Lower leg skin (tissue), 4 donors: Measurements from ENCODE around the gene PTBP3. TPM values are rescaled to one million over a fixed set of nuclear protein-coding genes. Genes with fewer than 3 reads are reported as not detected.
"Not testable (repeated sequence)": the region's sequence is repeated elsewhere in the genome, so short reads cannot be mapped to it uniquely, and the experiment has no call there.

Experiments used
- DNase-seq, 2 donors: peaks; one replicate each; pipeline ENCODE4 v3.0.0-alpha.2; 2019; ENCODE audit warnings: low spot score in 2 of 2
- H3K4me3 ChIP-seq: fragments of 200-600 bp; sonication (generic); 2 replicates; pipeline ENCODE4 v1.5.1; 2017; ENCODE audit warnings: mild to moderate bottlenecking, low read depth; ENCODE audit not compliant: poor library complexity, severe bottlenecking
- CTCF ChIP-seq, 3 donors: fragments of 450-650 bp; IDR thresholded peaks; one replicate each; pipeline ENCODE4 v1.5.1; 2016; ENCODE audit warnings: antibody characterized with exemption in 3 of 3, mild to moderate bottlenecking in 3 of 3, moderate library complexity in 2 of 3
- POLR2A ChIP-seq, 2 donors: fragments of 450-650 bp; IDR thresholded peaks; one replicate each; pipeline ENCODE4 v1.6.1; 2016 to 2017; ENCODE audit warnings: antibody characterized with exemption in 2 of 2, mild to moderate bottlenecking in 1 of 2, moderate library complexity in 1 of 2
- WGBS, 2 donors: methylation state at CpG; one replicate each; pipeline ENCODE4 v1.1.5; 2018; 5-methylcytosine and 5-hydroxymethylcytosine counted together
- intact Hi-C: fragments of 100-400 bp; cut with DNase I; formaldehyde crosslinking; loops from one replicate; pipeline ENCODE4 v1.15.0; 2023; ENCODE audit warnings: low total_unique reads
- total RNA-seq, 4 donors: library from RNA; depleted of rRNA; stranded (reverse); fragments of >200 nt; gene quantifications; one replicate each; pipeline ENCODE4 v1.1.0, GENCODE V29; 2016

The PTBP3 gene
- total RNA-seq, 4 donors from 2014 or later = 82.5 to 201 (median 156) TPM

- no peak overlapping the region for H3K4me3 ChIP-seq
- TF ChIP-seq POLR2A (IDR thresholded peaks at IDR 0.05) (no peak), CTCF (IDR thresholded peaks at IDR 0.05) (no peak)
- whole genome bisulfite sequencing, 2 donors = 85% methylated on average over 5 of the region's 5 CpGs
- intact Hi-C loops = no loop called here
- DNase-seq = no peak
Measured at GRCh38 chr9:112200711-112201110, 132.7 kb downstream of the PTBP3 start.

GRCh38 chr9:112198646-112199045 lies 134.8 kb downstream of the PTBP3 start:
- H3K4me3 ChIP-seq = no peak overlapping the region
- TF ChIP-seq CTCF (IDR thresholded peaks at IDR 0.05) = no peak
- TF ChIP-seq POLR2A (IDR thresholded peaks at IDR 0.05) = no peak
- 55 to 70% methylated on average over 4 of the region's 4 CpGs for WGBS, 2 donors
- no peak for DNase-seq
- intact Hi-C loops = no loop called here

- intact Hi-C loops = no loop called here
- 89% methylated on average over 4 of the region's 4 CpGs for WGBS, 2 donors
- no peak overlapping the region for H3K4me3 ChIP-seq
- no peak for DNase-seq
- no peak for TF ChIP-seq POLR2A (IDR thresholded peaks at IDR 0.05)
- TF ChIP-seq CTCF (IDR thresholded peaks at IDR 0.05) = no peak
Measured at GRCh38 chr9:112194969-112195431, 138.4 kb downstream of the PTBP3 start.

GRCh38 chr9:112193572-112194288 lies 139.7 kb downstream of the PTBP3 start:
- DNase-seq = no peak
- WGBS, 2 donors = 84 to 86% methylated on average over 6 of the region's 6 CpGs
- no peak for TF ChIP-seq POLR2A (IDR thresholded peaks at IDR 0.05)
- no peak for TF ChIP-seq CTCF (IDR thresholded peaks at IDR 0.05)
- intact Hi-C loops = no loop called here
- no peak overlapping the region for H3K4me3 ChIP-seq

GRCh38 chr9:112190320-112190719 lies 143.1 kb downstream of the PTBP3 start:
- intact Hi-C loops, H3K4me3 ChIP-seq, DNase-seq: not testable (repeated sequence)
- 93% methylated on average over 1 of the region's 1 CpG for WGBS, 2 donors

- WGBS, 2 donors = 44 to 63% methylated on average over 1 of the region's 1 CpG
- intact Hi-C loops = no loop called here
- H3K4me3 ChIP-seq = no peak overlapping the region
- no peak for TF ChIP-seq POLR2A (IDR thresholded peaks at IDR 0.05)
- TF ChIP-seq CTCF (IDR thresholded peaks at IDR 0.05) = no peak
- no peak for DNase-seq
Measured at GRCh38 chr9:112188884-112189283, 144.5 kb downstream of the PTBP3 start.
